Fibroblast of skin of right biceps (primary cell): ENCODE data around the gene ABHD17B.
"Not testable (repeated sequence)": the region's sequence is repeated elsewhere in the genome, so short reads cannot be mapped to it uniquely, and the experiment has no call there.

ENCODE experiments used
- DNase-seq: peaks from one replicate; pipeline ENCODE4 v3.0.0-alpha.2; 2013

Gene ABHD17B

GRCh38 chr9:71911061-71911907, at the start of gene ABHD17B, which contains the start of gene C9orf85:
Gene ABHD17B (minus strand): TSS chr9:71911193. CDS start chr9:71875080, 36,113 bp downstream.
Gene C9orf85 (plus strand): TSS chr9:71911639. CDS start chr9:71911735, 96 bp downstream.
- DNase-seq, result peak; percentile 99

- no peak for DNase-seq
Measured at GRCh38 chr9:71955300-71955915, 44.4 kb upstream of the ABHD17B start.

GRCh38 chr9:71954652-71955051, 43.7 kb upstream of the ABHD17B start:
- DNase-seq, result not testable (repeated sequence)

- no peak for DNase-seq
Measured at GRCh38 chr9:71944754-71945375, 33.9 kb upstream of the ABHD17B start.

- DNase-seq, result no peak
Measured at GRCh38 chr9:71941998-71942567, 31.1 kb upstream of the ABHD17B start.

- peak; percentile 65 for DNase-seq
Measured at GRCh38 chr9:71941060-71941568, 30.1 kb upstream of the ABHD17B start.

- DNase-seq, result peak; percentile 21
Measured at GRCh38 chr9:71937898-71938297, 26.9 kb upstream of the ABHD17B start.

- no peak for DNase-seq
Measured at GRCh38 chr9:71937070-71937625, 26.2 kb upstream of the ABHD17B start.

GRCh38 chr9:71936066-71936465, 25.1 kb upstream of the ABHD17B start:
- peak; percentile 20 for DNase-seq

- DNase-seq, result no peak
Measured at GRCh38 chr9:71931166-71931565, 20.2 kb upstream of the ABHD17B start.

- peak; percentile 86 for DNase-seq
Measured at GRCh38 chr9:71929791-71930440, 18.9 kb upstream of the ABHD17B start.

- DNase-seq, result peak; percentile 84
Measured at GRCh38 chr9:71929223-71929622, 18.2 kb upstream of the ABHD17B start.

GRCh38 chr9:71928806-71929205, 17.8 kb upstream of the ABHD17B start:
- DNase-seq, result peak; percentile 44

GRCh38 chr9:71928376-71928775, 17.4 kb upstream of the ABHD17B start:
- peak; percentile 56 for DNase-seq

- DNase-seq, result no peak
Measured at GRCh38 chr9:71925834-71926233, 14.8 kb upstream of the ABHD17B start.

- DNase-seq, result no peak
Measured at GRCh38 chr9:71924576-71924975, 13.6 kb upstream of the ABHD17B start.

- no peak for DNase-seq
Measured at GRCh38 chr9:71921190-71921814, 10.3 kb upstream of the ABHD17B start.

GRCh38 chr9:71920456-71921189, 9.6 kb upstream of the ABHD17B start:
- DNase-seq, result no peak

- DNase-seq, result no peak
Measured at GRCh38 chr9:71918419-71918818, 7.4 kb upstream of the ABHD17B start.

GRCh38 chr9:71916834-71917534, 6.0 kb upstream of the ABHD17B start:
- no peak for DNase-seq
